H1 (cell line): ENCODE measurements around the gene IFI27L1. TPM values are rescaled to one million over a fixed set of nuclear protein-coding genes. Genes with fewer than 3 reads are reported as not detected.
A peak's percentile ranks its signal among the peaks of the same experiment; 100 is the strongest.

ENCODE experiments used
- CTCF ChIA-PET: fragments of 300-600 bp; sonication (Branson Sonifier 250); formaldehyde crosslinking; loops from one replicate; lab custom pipeline; 2021; ENCODE audit not compliant: partially characterized antibody; lab: Charles Lee
- POLR2A ChIA-PET: fragments of 300-600 bp; sonication (Branson Sonifier 250); formaldehyde crosslinking; loops from one replicate; lab custom pipeline; 2021; ENCODE audit warnings: inconsistent platforms; ENCODE audit not compliant: partially characterized antibody; lab: Charles Lee
- DNase-seq, 2 experiments: peaks; one replicate each; pipeline versions ENCODE4 v3.0.0 to v3.0.0-alpha.2; 2010 to 2022; ENCODE audit warnings: low spot score in 2 of 2, low read depth in 1 of 2, mixed read lengths in 1 of 2
- FAIRE-seq: peaks from 2 replicates; lab custom pipeline; 2011; peaks lifted over from hg19 to GRCh38; lab: Jason Lieb, UNC
- H2AFZ ChIP-seq: 2 replicates; pipeline ENCODE4 v1.8.1; 2012; ENCODE audit warnings: low read length, inconsistent platforms
- H2AK5ac ChIP-seq: 2 replicates; pipeline ENCODE4 v1.6.1; 2013; ENCODE audit warnings: low read depth, low read length
- H2BK120ac ChIP-seq: replicated peaks from 2 replicates; pipeline ENCODE3; 2013; ENCODE audit warnings: low read depth, low read length, inconsistent platforms
- H2BK12ac ChIP-seq: 2 replicates; pipeline ENCODE4 v1.6.1; 2013; ENCODE audit warnings: low read depth, low read length
- H2BK15ac ChIP-seq: 2 replicates; pipeline ENCODE4 v1.6.1; 2013; ENCODE audit warnings: low read length
- H2BK20ac ChIP-seq: 2 replicates; pipeline ENCODE4 v1.6.1; 2013; ENCODE audit warnings: low read length
- H2BK5ac ChIP-seq: 2 replicates; pipeline ENCODE4 v1.6.1; 2013; ENCODE audit warnings: low read depth, low read length
- H3K14ac ChIP-seq: 2 replicates; pipeline ENCODE4 v1.6.1; 2013; ENCODE audit warnings: inconsistent platforms; ENCODE audit not compliant: insufficient read length
- H3K18ac ChIP-seq: 2 replicates; pipeline ENCODE4 v1.6.1; 2013; ENCODE audit warnings: low read length; ENCODE audit errors: extremely low read depth
- H3K23ac ChIP-seq: 2 replicates; pipeline ENCODE4 v1.6.1; 2013; ENCODE audit warnings: inconsistent platforms; ENCODE audit not compliant: insufficient read length
- H3K23me2 ChIP-seq: 2 replicates; pipeline ENCODE4 v1.6.1; 2013; ENCODE audit warnings: low read depth, low read length
- H3K27ac ChIP-seq: 2 replicates; pipeline ENCODE4 v1.6.1; 2011; ENCODE audit warnings: low read depth, low read length, inconsistent platforms
- H3K27me3 ChIP-seq, 4 experiments: replicated peaks in 1 of 4; 1 replicate in 1 of 4; 2 replicates in 3 of 4; pipeline versions ENCODE4 v1.6.1 to v1.8.1; 2011 to 2013; ENCODE audit warnings: low read length in 3 of 4, mild to moderate bottlenecking in 3 of 4, inconsistent platforms in 2 of 4, mixed read lengths in 2 of 4, moderate library complexity in 1 of 4; ENCODE audit not compliant: control insufficient read depth in 3 of 4, insufficient read depth in 3 of 4; ENCODE audit errors: extremely low read depth in 1 of 4
- H3K36me3 ChIP-seq, 4 experiments: 2 replicates each; pipeline versions ENCODE4 v1.6.1 to v1.8.1; 2011 to 2013; ENCODE audit warnings: mild to moderate bottlenecking in 4 of 4, low read length in 3 of 4, moderate library complexity in 2 of 4, control low read depth in 1 of 4, inconsistent platforms in 1 of 4; ENCODE audit not compliant: insufficient read depth in 4 of 4, control insufficient read depth in 2 of 4
- H3K4ac ChIP-seq: replicated peaks from 2 replicates; pipeline ENCODE3; 2013; ENCODE audit warnings: low read length, low read depth, mixed read lengths, inconsistent platforms; ENCODE audit not compliant: insufficient read length
- H3K4me1 ChIP-seq, 4 experiments: replicated peaks in 1 of 4; 1 replicate in 1 of 4; 2 replicates in 3 of 4; pipeline versions ENCODE4 v1.6.1 to v1.8.1; 2011 to 2013; ENCODE audit warnings: low read length in 3 of 4, inconsistent platforms in 2 of 4, mixed read lengths in 1 of 4; ENCODE audit not compliant: insufficient read depth in 4 of 4, control insufficient read depth in 3 of 4
- H3K4me2 ChIP-seq, 2 experiments: 2 replicates each; pipeline versions ENCODE4 v1.6.1 to v1.8.1; 2011 to 2013; ENCODE audit warnings: low read depth in 2 of 2, low read length in 2 of 2, control low read depth in 1 of 2, inconsistent platforms in 1 of 2, mild to moderate bottlenecking in 1 of 2; ENCODE audit not compliant: insufficient read depth in 1 of 2
- H3K4me3 ChIP-seq, 4 experiments: fragments of 200-600, 300-600 bp in 1 of 4; sonication (generic), shearing (Covaris generic), sonication (Bioruptor Twin) in 1 of 4; 2 replicates each; pipeline versions ENCODE4 v1.5.1 to v1.8.1; 2011 to 2016; ENCODE audit warnings: low read length in 4 of 4, low read depth in 3 of 4, control low read depth in 2 of 4, inconsistent platforms in 2 of 4, mild to moderate bottlenecking in 2 of 4, mixed read lengths in 1 of 4, moderate library complexity in 1 of 4; ENCODE audit not compliant: insufficient read depth in 2 of 4; ENCODE audit errors: extremely low read depth in 1 of 4
- H3K56ac ChIP-seq: replicated peaks from 2 replicates; pipeline ENCODE3; 2013; ENCODE audit warnings: low read depth, mild to moderate bottlenecking, mixed read lengths, low read length, inconsistent platforms; ENCODE audit not compliant: insufficient read length
- H3K79me1 ChIP-seq: 2 replicates; pipeline ENCODE4 v1.6.1; 2013; ENCODE audit warnings: low read depth, low read length, control low read depth
- H3K79me2 ChIP-seq, 2 experiments: 2 replicates each; pipeline versions ENCODE4 v1.6.1 to v1.8.1; 2012 to 2013; ENCODE audit warnings: low read length in 2 of 2, mild to moderate bottlenecking in 2 of 2, inconsistent platforms in 1 of 2; ENCODE audit not compliant: insufficient read depth in 2 of 2, control insufficient read depth in 1 of 2
- H3K9ac ChIP-seq, 4 experiments: replicated peaks in 1 of 4; 1 replicate in 1 of 4; 2 replicates in 3 of 4; pipeline versions ENCODE4 v1.6.1 to v1.8.1; 2011 to 2013; ENCODE audit warnings: low read depth in 3 of 4, low read length in 3 of 4, control low read depth in 2 of 4, mild to moderate bottlenecking in 2 of 4, moderate library complexity in 2 of 4, inconsistent platforms in 1 of 4; ENCODE audit errors: extremely low read depth in 1 of 4
- H3K9me3 ChIP-seq, 2 experiments: 2 replicates each; pipeline versions ENCODE4 v1.6.1 to v1.8.1; 2012 to 2013; ENCODE audit warnings: mild to moderate bottlenecking in 2 of 2, moderate library complexity in 2 of 2, control low read depth in 1 of 2, inconsistent platforms in 1 of 2, low read depth in 1 of 2, low read length in 1 of 2, mixed read lengths in 1 of 2; ENCODE audit not compliant: insufficient read depth in 2 of 2
- H4K20me1 ChIP-seq, 2 experiments: replicated peaks in 1 of 2; 2 replicates each; pipeline versions ENCODE3 to v1.8.1; 2011 to 2013; ENCODE audit warnings: inconsistent platforms in 2 of 2, low read length in 2 of 2, mild to moderate bottlenecking in 1 of 2; ENCODE audit not compliant: insufficient read depth in 2 of 2, control insufficient read depth in 1 of 2
- H4K5ac ChIP-seq: 2 replicates; pipeline ENCODE4 v1.6.1; 2013; ENCODE audit warnings: low read length, low read depth, mixed read lengths, inconsistent platforms; ENCODE audit not compliant: insufficient read length
- H4K8ac ChIP-seq: 2 replicates; pipeline ENCODE4 v1.8.0; 2013; ENCODE audit warnings: mild to moderate bottlenecking, moderate library complexity, low read length, inconsistent platforms; ENCODE audit not compliant: insufficient read depth; ENCODE audit errors: extremely low read depth
- H4K91ac ChIP-seq: replicated peaks from 2 replicates; pipeline ENCODE3; 2013; ENCODE audit warnings: low read length, mixed read lengths, inconsistent platforms; ENCODE audit not compliant: insufficient read length
- ASH2L ChIP-seq: fragments of 200-600, 300-600 bp; sonication (generic); IDR thresholded peaks from one replicate; pipeline ENCODE4 v1.7.1; 2017; ENCODE audit warnings: low read length
- HDAC2 ChIP-seq, 2 experiments: fragments of 300-600 bp in 1 of 2; sonication (generic) in 1 of 2; IDR thresholded peaks; 2 replicates each; pipeline ENCODE4 v1.6.1; 2011 to 2012; ENCODE audit warnings: low read depth in 2 of 2, low read length in 2 of 2, mild to moderate bottlenecking in 2 of 2, moderate library complexity in 2 of 2, borderline replicate concordance in 1 of 2, inconsistent platforms in 1 of 2
- PHF8 ChIP-seq: fragments of 200-600 bp; sonication (generic); conservative IDR thresholded peaks from 2 replicates; pipeline ENCODE4 v1.7.1; 2012; ENCODE audit warnings: low read depth, mild to moderate bottlenecking, inconsistent platforms, low read length, moderate library complexity
- SIN3A ChIP-seq, 2 experiments: IDR thresholded peaks in 1 of 2; conservative IDR thresholded peaks in 1 of 2; 2 replicates each; pipeline ENCODE4 v1.6.1; 2011 to 2012; ENCODE audit warnings: low read length in 2 of 2, improper control_type of control experiment in 1 of 2, low read depth in 1 of 2, mild to moderate bottlenecking in 1 of 2
- YY1 ChIP-seq: IDR thresholded peaks from 2 replicates; pipeline ENCODE4 v1.6.1; 2011; ENCODE audit warnings: low read depth, mild to moderate bottlenecking, low read length
- ZNF274 ChIP-seq: IDR thresholded peaks from 2 replicates; pipeline ENCODE4 v1.7.0; 2012; ENCODE audit warnings: low read length, borderline replicate concordance; ENCODE audit errors: extremely low read depth
- WGBS, 2 experiments: shearing (Covaris generic) in 1 of 2; methylation state at CpG; one replicate each; pipeline versions ENCODE4 v1.1.6 to v1.1.7; 2013 to 2015; ENCODE audit warnings: low lambda C conversion rate in 2 of 2, mixed read lengths in 2 of 2, inconsistent platforms in 1 of 2, low coverage in 1 of 2, missing lambda C conversion rate in 1 of 2; ENCODE audit not compliant: insufficient replicate concordance in 2 of 2, insufficient coverage in 1 of 2, insufficient read length in 1 of 2; ENCODE audit errors: extremely low coverage in 1 of 2, missing lambda C conversion rate in 1 of 2; 5-methylcytosine and 5-hydroxymethylcytosine counted together
- long read RNA-seq, 2 experiments: library from RNA in 1 of 2; library from capped mRNA in 1 of 2; stranded (forward); transcript quantifications; one replicate each; pipeline ENCODE4 v2.0.0, GENCODE V29; 2021; ENCODE audit warnings: inconsistent platforms in 1 of 2
- polyA minus RNA-seq, 3 experiments: library from RNA; depleted of rRNA, polyadenylated mRNA; stranded (reverse); fragments of >200 nt; gene quantifications; 1 replicate in 2 of 3; 2 replicates in 1 of 3; pipeline ENCODE4 v1.2.3, GENCODE V29; 2011
- polyA plus RNA-seq, 7 experiments: library from polyadenylated mRNA; depleted of rRNA in 3 of 7; stranded (reverse) in 5 of 7; unstranded in 2 of 7; fragments of >200 nt in 5 of 7; fragments of 200-250 nt in 2 of 7; gene quantifications; 1 replicate in 5 of 7; 2 replicates in 1 of 7; 4 replicates in 1 of 7; pipeline versions ENCODE4 v1.2.1 to v1.2.3, GENCODE V29; 2011 to 2013; ENCODE audit warnings: missing spikeins in 2 of 7, mixed read lengths in 2 of 7
- total RNA-seq: library from RNA; stranded (reverse); fragmentation: NEBNext Ultra II Directional; extraction: Animal tissue kit (Norgen Biotek cat#: 25700); gene quantifications from 2 replicates; pipeline ENCODE4 v1.2.1, GENCODE V29; 2021

IFI27L1 gene, protein sequence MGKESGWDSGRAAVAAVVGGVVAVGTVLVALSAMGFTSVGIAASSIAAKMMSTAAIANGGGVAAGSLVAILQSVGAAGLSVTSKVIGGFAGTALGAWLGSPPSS
- total RNA-seq (19.9 and 21.2 TPM in 2 replicates), polyA plus RNA-seq (2011; rRNA removed) (30.5 and 36.8 TPM in 2 replicates), polyA minus RNA-seq (2011; rRNA and poly(A)+ RNA removed) (5.0 and 5.4 TPM in 2 replicates)
- 33.8 TPM for polyA plus RNA-seq (2011; cell fraction: cytosol; rRNA removed)
- 22.6 TPM for polyA plus RNA-seq (2011; cell fraction: nucleus; rRNA removed)
- polyA plus RNA-seq (2012, experiment 1 of 2) = 20.5 to 28.6 TPM (median 24.5 TPM) in 4 replicates
- polyA plus RNA-seq (2012, experiment 2 of 2) = 30.3 TPM
- polyA plus RNA-seq (2013, experiment 1 of 2) = 23.2 TPM
- polyA plus RNA-seq (2013, experiment 2 of 2) = 26.4 TPM
- polyA minus RNA-seq (2011; cell fraction: cytosol; rRNA and poly(A)+ RNA removed) = 4.8 TPM
- 12.0 TPM for polyA minus RNA-seq (2011; cell fraction: nucleus; rRNA and poly(A)+ RNA removed)
- long read RNA-seq, experiment 1, partial matches to known transcripts = 1 of 14 reads
- long read RNA-seq, experiment 1, other reads (novel, unspliced or antisense) = 8 of 14 reads
- long read RNA-seq, experiment 2, partial matches to known transcripts = 0 of 6 reads
- long read RNA-seq, experiment 2, other reads (novel, unspliced or antisense) = 5 of 6 reads

DNA sequence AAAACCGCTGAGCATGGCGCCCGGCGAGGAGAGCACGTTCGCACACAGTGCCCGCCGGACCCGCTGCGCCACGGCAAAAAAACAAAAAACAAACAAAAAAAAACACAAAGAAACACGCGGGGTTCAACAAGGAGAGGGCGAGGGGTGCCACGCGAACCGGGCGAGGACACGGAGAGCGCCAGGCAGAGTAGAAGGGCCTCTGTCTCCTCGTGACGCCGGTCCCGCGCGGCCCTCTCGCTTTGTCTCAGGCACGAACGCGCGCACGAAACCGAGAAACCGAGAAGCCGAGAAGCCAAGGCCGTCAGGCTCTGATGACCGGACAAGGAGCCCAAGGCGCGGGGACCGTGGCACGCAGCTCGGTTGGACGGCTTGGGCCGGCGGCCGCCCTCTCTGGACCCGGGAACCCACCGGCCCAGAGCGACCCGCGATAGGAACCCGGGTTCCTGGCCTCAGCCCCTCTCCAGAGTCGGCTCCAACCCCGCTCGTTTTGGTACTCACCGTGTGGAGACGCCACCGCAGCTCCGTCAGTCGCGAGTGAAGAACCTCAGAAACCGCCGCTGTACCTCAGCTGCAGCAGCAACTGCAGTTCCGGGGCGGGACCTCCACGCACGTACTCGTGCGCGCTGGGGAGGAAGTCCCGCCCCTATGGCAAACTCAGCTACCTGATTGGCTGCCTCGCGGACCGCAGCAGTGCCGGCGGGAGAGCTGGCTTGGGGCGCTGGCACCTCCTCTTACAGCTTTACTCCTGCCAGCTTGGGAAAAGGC, at the start of gene IFI27L1, which contains the start of gene DDX24:
IFI27L1 (plus strand) TSS at position 690 of the 765 bp plus-strand sequence. CDS start 15,628 bp downstream, outside the sequence.
DDX24 (minus strand) TSS at position 582 of the 765 bp plus-strand sequence. CDS start 1,460 bp downstream, outside the sequence.
- H2AK5ac ChIP-seq = no peak within 1 kb of the TSS
- no peaks in the 10 kb centered on the region for H3K27me3 ChIP-seq
- no peak within 1 kb of the TSS for H2BK15ac ChIP-seq
- peak within 1 kb of the TSS; percentile 73 to 92 (median 82) for H3K9ac ChIP-seq
- H3K36me3 ChIP-seq = peaks cover 7 to 24% (median 13%) of the 10 kb centered on the region in 4 experiments
- FAIRE-seq (peak; percentile 36), DNase-seq (peak; percentile 84 to 96)
- H3K27ac ChIP-seq = peak within 1 kb of the TSS; percentile 19; the same call in 1 of the 2 replicates
- H3K14ac ChIP-seq = no peak within 1 kb of the TSS
- H4K91ac ChIP-seq = no peak within 1 kb of the TSS
- no peak within 1 kb of the TSS for H2BK120ac ChIP-seq
- peaks cover 5% of the 10 kb centered on the region for H3K23me2 ChIP-seq
- no peak within 1 kb of the TSS for H3K4ac ChIP-seq
- peaks cover 7% of the 10 kb centered on the region; the same call in 1 of the 2 replicates for H3K79me1 ChIP-seq
- H4K8ac ChIP-seq = peak within 1 kb of the TSS; percentile 64; the same call in 1 of the 2 replicates
- H3K56ac ChIP-seq = no peak within 1 kb of the TSS
- H3K79me2 ChIP-seq = peaks cover 29 to 52% of the 10 kb centered on the region in 2 experiments
- 1% methylated on average over 77 of the region's 77 CpGs; no CpG with 5 or more reads in 1 of the 2 experiments for WGBS, 2 experiments
- ChIA-PET POLR2A (interaction anchor here (0.9 to 1.5 kb wide), 4 partner anchors 9 to 84 kb away, joined by 3 to 5 read pairs (median 4); no protein-coding TSS in a partner anchor), CTCF (interaction anchor here (0.7 to 3.1 kb wide), 8 partner anchors 13 to 141 kb away, joined by 3 to 12 read pairs (median 4); partner anchors contain the start of gene OTUB2)
- no peak within 1 kb of the TSS for H4K5ac ChIP-seq
- H3K4me3 ChIP-seq = peak within 1 kb of the TSS; percentile 86 to 93 (median 89)
- H3K18ac ChIP-seq = peak within 1 kb of the TSS; percentile 42; the same call in 1 of the 2 replicates
- H2BK12ac ChIP-seq = no peak within 1 kb of the TSS
- H3K4me1 ChIP-seq = peaks cover 0 to 12% (median 0%) of the 10 kb centered on the region in 4 experiments; a peak in 1 of 7 replicates
- peak within 1 kb of the TSS; percentile 90 to 99 for H3K4me2 ChIP-seq
- no peaks in the 10 kb centered on the region for H3K9me3 ChIP-seq
- H3K23ac ChIP-seq = no peak within 1 kb of the TSS
- H4K20me1 ChIP-seq = peaks cover 10 to 14% of the 10 kb centered on the region in 2 experiments
- H2AFZ ChIP-seq = peak within 1 kb of the TSS; percentile 97
- no peak within 1 kb of the TSS for H2BK20ac ChIP-seq
- H2BK5ac ChIP-seq = no peak within 1 kb of the TSS
- TF ChIP-seq SIN3A (conservative IDR thresholded peaks at IDR 0.05 in 1 of 2, IDR thresholded peaks at IDR 0.05 in 1 of 2; ENCODE audit: low read depth in 1 of 2, low read length in 2 of 2) = peak in 1 of 2 experiments; percentile 21; a peak in 1 of 4 replicates
- peak; percentile 92 for TF ChIP-seq ASH2L
- 0 out of 2 replicates have a peak, but pooled peaks have one; percentile 40 for TF ChIP-seq YY1
- TF ChIP-seq ZNF274 = no peak
- 0 out of 4 replicates have a peak, but pooled peaks of 1 of the 2 experiments have one; percentile 33 for TF ChIP-seq HDAC2 (IDR thresholded peaks at IDR 0.05; ENCODE audit: borderline replicate concordance in 1 of 2, low read depth in 2 of 2, low read length in 2 of 2)
- peak; percentile 68; the same call in 1 of the 2 replicates for TF ChIP-seq PHF8
